ENCODE results near the gene PIK3R3. TPM values are rescaled to one million over a fixed set of nuclear protein-coding genes. Genes with fewer than 3 reads are reported as not detected.

PIK3R3 gene
- total and polyA plus RNA-seq, 9 of the 15 experiments (the other 6 are each of a cell fraction or from before 2014, with no cell fraction given): 1.4 to 7.7 (median 4.6) TPM

DNA sequence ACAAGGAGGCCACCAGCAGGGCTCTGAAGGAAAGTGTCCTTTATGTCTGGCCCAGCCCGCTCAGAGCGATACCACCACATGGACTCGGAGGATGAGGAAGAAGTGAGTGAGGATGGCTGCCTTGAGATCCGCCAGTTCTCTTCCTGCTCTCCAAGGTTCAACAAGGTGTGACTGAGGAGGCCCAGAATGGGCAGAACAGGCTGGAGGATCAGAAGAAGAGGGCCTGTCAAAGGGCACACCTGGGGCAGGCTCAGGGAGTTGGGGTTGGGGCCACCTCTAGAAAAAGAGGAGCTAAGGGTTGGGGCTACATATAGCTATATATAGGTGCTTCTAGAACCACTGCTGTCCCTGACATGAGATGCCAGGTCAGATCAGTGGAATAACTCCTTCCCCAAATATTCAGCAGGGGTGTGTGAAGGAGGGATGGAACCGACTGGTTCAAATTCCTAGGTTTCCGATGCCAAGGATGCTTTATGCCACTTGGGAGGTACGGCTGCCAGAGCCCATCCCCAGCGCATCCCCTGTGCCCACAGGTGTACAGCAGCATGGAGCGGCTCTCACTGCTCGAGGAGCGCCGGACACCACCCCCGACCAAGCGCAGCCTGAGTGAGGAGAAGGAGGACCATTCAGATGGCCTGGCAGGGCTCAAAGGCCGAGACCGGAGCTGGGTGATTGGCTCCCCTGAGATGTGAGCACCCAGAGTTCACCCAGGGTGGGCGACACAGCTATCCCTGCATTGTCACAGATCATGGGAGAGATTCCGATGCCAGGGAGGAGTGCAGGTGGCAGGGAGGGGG lies 102.2 kb downstream of the PIK3R3 start:
- DNase-seq (ENCODE audit: extremely low read depth in 1 of 4, low spot score in 3 of 4) (no peak), ATAC-seq (no peak), FAIRE-seq (no peak)
- intact Hi-C loops (cut with micrococcal nuclease) (no loop called here), in situ Hi-C loops (cut with MboI) (no loop called here)
- Histone ChIP-seq H3K79me2 (ENCODE audit: control insufficient read depth, insufficient read depth, low read length) (no peaks in the 10 kb centered on the region), H3K4me2 (ENCODE audit: insufficient read depth, low read length) (no peak overlapping the region), H3K9me1 (ENCODE audit: control insufficient read depth, insufficient read depth, low read length) (no peaks in the 10 kb centered on the region), H2AFZ (ENCODE audit: low read depth, low read length) (no peak overlapping the region), H3K4me3 (no peak overlapping the region), H4K20me1 (replicated peaks; ENCODE audit: control insufficient read depth, insufficient read depth, low read length) (no peaks in the 10 kb centered on the region), H3K27me3 (ENCODE audit: control insufficient read depth in 2 of 2, insufficient read depth in 2 of 2, low read length in 2 of 2) (no peaks in the 10 kb centered on the region), H3K4me1 (replicated peaks in 1 of 2; ENCODE audit: control insufficient read depth in 2 of 2, insufficient read depth in 2 of 2, low read length in 2 of 2) (peaks cover 3 to 10% of the 10 kb centered on the region in 2 experiments; a peak in 3 of 5 replicates), H3K9ac (ENCODE audit: insufficient read depth in 1 of 2, low read depth in 2 of 2, low read length in 2 of 2) (no peak overlapping the region), H3K9me3 (replicated peaks; ENCODE audit: control insufficient read depth, insufficient read depth, low read depth, low read length) (no peaks in the 10 kb centered on the region), H3K36me3 (ENCODE audit: control insufficient read depth, insufficient read depth, low read length) (peaks cover 56% of the 10 kb centered on the region; the same call in 2 of the 3 replicates), H3K27ac (ENCODE audit: extremely low read depth, low read depth, low read length) (no peak overlapping the region)
- 96% methylated on average over 18 of the region's 18 CpGs for WGBS (ENCODE audit: insufficient coverage, low coverage, missing lambda C conversion rate)
- ChIA-PET CTCF (ENCODE audit: low intra/inter-chr PET ratio) (no interaction called here), POLR2A (interaction anchor here (0.9 to 1.0 kb wide), 3 partner anchors 9 to 145 kb away, joined by 3 to 4 read pairs (median 3); partner anchors contain the start of gene TSPAN1)
- TF ChIP-seq ZBED1 (IDR thresholded peaks at IDR 0.05) (no peak), PPARD (CRISPR knock-in tag; IDR thresholded peaks at IDR 0.05) (no peak), DPF2 (IDR thresholded peaks at IDR 0.05) (no peak), RBM22 (IDR thresholded peaks at IDR 0.05; ENCODE audit: low read depth, low read length, poor library complexity, severe bottlenecking) (peak; percentile 41)
- no TSS peak for BruUV-seq (replicated peaks)

Measured in K562 (cell line).